SK-N-DZ (cell line): ENCODE data around the gene KCNMA1.

Experiments
- DNase-seq: peaks from one replicate; pipeline ENCODE4 v3.0.0-alpha.2; 2015; ENCODE audit warnings: low spot score

The KCNMA1 gene

GRCh38 chr10:76992467-76992866 is 645.1 kb downstream of the KCNMA1 start:
- DNase-seq, result no peak

- DNase-seq, result no peak
Measured at GRCh38 chr10:76991621-76992020, 646.0 kb downstream of the KCNMA1 start.

DNA sequence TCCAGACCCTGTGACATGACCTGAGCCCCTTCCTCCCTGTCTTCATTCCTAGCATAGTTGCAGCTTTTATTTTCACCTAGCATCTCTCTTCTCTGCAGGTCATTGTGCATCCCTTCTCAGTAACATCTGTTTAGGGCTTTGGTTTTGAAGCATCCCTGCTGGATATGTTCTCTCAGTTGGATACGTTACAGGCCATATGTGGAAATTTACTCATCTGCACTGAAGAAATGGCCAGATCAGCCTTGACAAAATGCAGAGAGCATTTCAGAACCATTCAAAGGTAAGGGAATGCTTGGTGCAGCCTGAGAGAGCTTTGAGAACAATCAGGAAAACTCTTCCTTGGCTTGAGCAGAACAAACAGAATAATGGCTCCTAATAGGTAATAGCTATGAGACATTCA is 647.0 kb downstream of the KCNMA1 start:
- DNase-seq, result no peak

GRCh38 chr10:76984559-76985443 is 652.8 kb downstream of the KCNMA1 start:
- DNase-seq, result peak; percentile 88

GRCh38 chr10:76983624-76984023 is 654.0 kb downstream of the KCNMA1 start:
- DNase-seq, result no peak

GRCh38 chr10:76982671-76983070 is 654.9 kb downstream of the KCNMA1 start:
- DNase-seq, result no peak

GRCh38 chr10:76981251-76981650 is 656.4 kb downstream of the KCNMA1 start:
- no peak for DNase-seq

GRCh38 chr10:76977901-76978300 is 659.7 kb downstream of the KCNMA1 start:
- DNase-seq, result no peak

- DNase-seq, result no peak
Measured at GRCh38 chr10:76977046-76977445, 660.6 kb downstream of the KCNMA1 start.

GRCh38 chr10:76976142-76976541 is 661.5 kb downstream of the KCNMA1 start:
- DNase-seq, result no peak

DNA sequence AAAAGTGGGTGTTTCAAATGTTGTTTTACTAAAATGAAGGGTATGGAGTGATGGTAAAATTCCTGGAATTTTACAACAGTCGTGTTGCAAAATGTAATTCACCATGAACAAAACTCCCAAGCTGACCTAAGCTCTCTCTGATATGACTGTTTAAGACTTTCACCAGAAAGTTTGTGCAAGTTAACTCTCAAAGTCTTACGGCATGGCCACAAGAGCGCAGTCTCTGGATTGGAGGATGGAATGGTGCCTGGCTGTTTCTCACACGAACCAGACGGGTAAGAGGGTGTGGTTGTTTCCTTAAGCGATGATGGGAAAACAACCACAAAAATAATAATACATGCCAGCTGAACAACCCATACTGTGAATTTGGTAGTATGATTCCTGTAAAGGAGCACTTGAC is 662.5 kb downstream of the KCNMA1 start:
- no peak for DNase-seq

DNA sequence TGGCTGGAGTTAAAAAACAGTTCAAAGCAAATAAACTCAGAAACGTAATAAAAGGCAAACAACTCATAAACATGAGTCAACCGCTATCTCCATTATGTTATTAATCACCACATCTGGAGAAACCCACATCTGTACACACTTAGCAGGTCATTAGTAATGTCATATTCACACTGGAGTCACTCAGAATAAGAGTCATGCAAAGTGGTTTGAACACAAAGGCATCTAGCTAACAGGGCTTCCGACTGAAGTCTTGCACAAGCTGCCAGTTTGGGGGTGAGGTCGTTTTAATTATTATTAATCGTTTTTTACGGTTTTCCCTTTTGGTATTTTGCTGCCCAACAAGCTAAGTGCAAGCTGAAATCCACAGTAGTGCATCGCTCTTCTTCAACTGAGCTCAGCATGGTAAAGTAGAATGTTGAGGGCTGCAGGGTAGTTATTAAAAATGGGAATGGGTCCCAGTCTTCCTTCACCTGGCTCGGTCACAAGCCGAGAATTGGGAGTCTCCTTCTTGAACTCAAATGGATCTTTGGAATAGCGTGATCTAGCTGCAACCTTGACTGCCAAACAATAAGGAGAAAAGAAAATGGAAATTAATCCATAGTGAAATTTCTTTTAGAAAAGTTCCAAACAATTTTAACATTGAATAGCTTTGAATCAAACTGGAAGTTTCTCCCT is 663.5 kb downstream of the KCNMA1 start:
- no peak for DNase-seq

DNA sequence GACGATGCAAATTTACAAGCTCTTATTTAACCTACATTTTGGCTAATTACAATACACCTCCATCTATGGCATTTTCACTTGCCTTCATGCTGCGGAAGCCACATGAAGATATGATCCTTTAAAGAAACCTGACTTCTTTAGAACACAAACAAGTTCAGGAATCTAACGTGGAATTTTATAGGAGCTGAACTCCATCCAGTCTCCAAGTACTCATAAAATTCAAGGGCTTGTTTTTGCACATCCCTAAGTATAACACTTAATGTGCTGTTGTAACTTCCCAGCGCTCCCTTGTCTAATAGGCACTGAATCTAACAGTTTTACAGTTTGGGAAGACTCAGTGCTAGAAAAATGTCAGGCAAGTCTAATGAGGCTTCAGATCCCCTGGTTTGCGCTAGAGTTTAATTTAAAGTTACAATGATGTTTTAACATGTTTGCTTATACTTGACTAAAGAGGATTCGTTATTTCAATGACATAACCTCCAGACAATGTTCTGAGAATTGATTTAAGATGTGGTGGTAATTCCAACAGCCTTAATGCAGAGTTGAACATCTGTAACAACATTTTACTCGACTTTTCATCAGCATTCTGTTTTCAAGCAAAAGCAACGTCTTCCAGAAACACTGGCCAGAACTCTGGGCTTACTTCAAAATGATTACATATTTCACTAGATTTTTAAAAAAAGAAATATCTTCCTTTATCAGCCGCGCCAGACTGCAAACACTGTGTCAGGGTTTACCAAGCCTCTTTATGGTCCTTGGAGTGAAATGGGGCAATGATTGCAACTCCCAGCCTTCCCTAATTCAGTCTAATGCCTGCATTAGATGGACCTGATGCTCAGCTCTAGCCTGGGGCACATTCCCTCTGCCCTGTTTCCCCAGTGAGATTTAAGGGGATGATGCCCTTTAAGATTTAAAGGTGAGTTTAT is 664.3 kb downstream of the KCNMA1 start:
- no peak for DNase-seq

- no peak for DNase-seq
Measured at GRCh38 chr10:76972541-76972940, 665.1 kb downstream of the KCNMA1 start.

GRCh38 chr10:76971547-76972170 is 665.9 kb downstream of the KCNMA1 start:
- peak; percentile 91 for DNase-seq

DNA sequence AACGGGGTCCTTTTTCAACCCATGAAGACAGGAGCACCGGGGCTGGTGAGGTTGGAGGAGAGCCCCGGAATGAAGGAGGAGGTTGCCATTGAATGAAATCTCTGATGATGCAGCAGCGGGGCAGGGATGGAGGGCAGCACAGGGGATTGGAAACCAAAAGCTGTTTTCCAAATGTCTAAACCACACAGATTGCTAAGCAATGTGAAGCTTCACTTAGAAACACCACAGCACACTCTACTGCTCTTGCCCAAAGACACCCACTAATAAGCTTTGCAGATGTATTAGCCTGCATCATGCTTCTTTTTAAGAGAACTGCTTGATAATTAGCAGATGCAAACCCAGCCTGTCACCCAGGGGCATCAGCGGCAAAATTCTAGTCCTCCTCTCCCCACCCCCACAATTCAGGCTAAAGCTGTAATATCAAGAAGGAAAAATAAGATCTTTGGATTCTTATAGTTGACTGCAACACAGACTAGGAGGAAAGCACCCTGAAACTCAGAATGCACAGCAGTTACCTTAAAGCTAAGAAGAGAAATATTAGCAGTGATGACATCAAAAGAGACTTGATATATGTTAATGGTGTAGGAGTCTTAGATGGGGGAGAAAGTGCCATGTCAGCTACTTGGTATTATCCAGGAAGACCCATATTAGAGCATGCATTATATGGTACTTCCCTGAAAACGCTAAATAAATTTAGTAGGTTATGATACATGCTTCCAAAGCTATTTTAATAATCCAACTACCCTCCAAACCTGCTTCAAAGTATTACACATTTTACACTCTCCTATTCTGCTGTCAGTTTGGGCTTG is 666.7 kb downstream of the KCNMA1 start:
- peak; percentile 26 for DNase-seq

DNA sequence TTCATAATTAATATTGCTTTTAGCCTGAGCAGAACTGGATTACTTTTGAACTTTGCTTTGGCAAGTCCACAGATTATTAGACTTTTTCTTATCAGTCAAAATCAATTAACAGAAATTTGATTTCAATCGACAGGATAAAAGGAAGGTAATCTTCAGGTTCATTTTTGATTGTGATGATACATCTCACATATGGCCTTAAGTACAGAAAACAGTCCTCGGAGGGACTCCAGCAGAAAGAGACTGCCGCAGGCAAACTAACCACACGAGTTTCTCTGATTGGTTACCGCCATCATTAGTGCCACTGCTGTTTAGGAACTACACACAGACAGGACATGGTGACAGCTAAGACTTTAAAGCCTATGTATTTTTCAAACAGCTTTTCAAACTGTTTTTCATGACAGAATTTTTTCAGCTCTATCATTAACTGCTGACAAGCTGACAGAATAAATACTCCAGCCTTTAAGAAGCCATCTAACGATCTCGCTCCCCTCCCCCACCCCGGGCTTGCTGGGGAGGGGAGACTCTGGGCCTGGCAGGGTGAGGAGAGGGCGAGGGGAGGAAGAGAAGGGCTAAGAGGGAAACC is 668.2 kb downstream of the KCNMA1 start:
- DNase-seq, result no peak

DNA sequence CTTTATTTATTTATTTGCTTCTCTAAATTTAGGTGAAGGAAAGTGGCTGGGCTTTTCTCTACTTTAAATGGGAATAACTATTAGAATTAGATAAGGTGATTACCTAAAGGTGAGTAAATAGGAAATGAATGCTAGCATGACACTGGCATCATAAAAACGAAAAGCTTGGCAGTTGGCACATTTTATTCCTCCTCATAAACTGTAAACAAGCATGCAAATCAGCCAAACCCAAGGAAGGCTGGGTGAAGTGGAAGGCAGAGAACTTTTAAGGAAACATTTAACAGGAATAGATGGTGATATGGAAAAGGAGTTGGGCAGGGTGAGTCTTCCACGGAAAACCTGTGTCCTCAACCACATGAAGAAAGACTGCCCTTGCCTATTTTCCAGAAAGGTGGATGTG is 669.1 kb downstream of the KCNMA1 start:
- no peak for DNase-seq

GRCh38 chr10:76962851-76963250 is 674.8 kb downstream of the KCNMA1 start:
- DNase-seq, result no peak

- DNase-seq, result no peak
Measured at GRCh38 chr10:76961841-76962240, 675.8 kb downstream of the KCNMA1 start.
